HFFc6 (cell line): ENCODE data around the gene VEZF1. TPM values are rescaled to one million over a fixed set of nuclear protein-coding genes. Genes with fewer than 3 reads are reported as not detected.

Source experiments
- DNase-seq: peaks from one replicate; pipeline ENCODE4 v3.0.0-alpha.2; 2018
- H3K27ac Mint-ChIP-seq: 2 replicates; pipeline ENCODE4 v1.8.0; 2020; ENCODE audit warnings: mild to moderate bottlenecking, mixed read lengths
- H3K27me3 Mint-ChIP-seq: 2 replicates; pipeline ENCODE4 v1.8.0; 2021; ENCODE audit warnings: mild to moderate bottlenecking, moderate library complexity, mixed read lengths; ENCODE audit not compliant: insufficient read depth
- H3K36me3 Mint-ChIP-seq: 2 replicates; pipeline ENCODE4 v1.8.0; 2021; ENCODE audit warnings: low read depth, mixed read lengths
- H3K4me1 Mint-ChIP-seq: 2 replicates; pipeline ENCODE4 v1.8.0; 2020; ENCODE audit warnings: low read depth, mixed read lengths
- H3K4me3 Mint-ChIP-seq: 2 replicates; pipeline ENCODE4 v1.8.0; 2020; ENCODE audit warnings: mild to moderate bottlenecking, moderate library complexity, mixed read lengths
- H3K9me3 Mint-ChIP-seq: 2 replicates; pipeline ENCODE4 v1.8.0; 2020; ENCODE audit warnings: mild to moderate bottlenecking, mixed read lengths
- total RNA-seq, 6 experiments: library from RNA; stranded (reverse); fragmentation: NEBNext Ultra II Directional; extraction: Animal tissue kit (Norgen Biotek cat#: 25700); gene quantifications; 2 replicates in 1 of 6; 3 replicates in 5 of 6; pipeline ENCODE4 v1.2.3, GENCODE V29; 2021
- TF ChIP-seq, protein P1 (sequence below): fragments of 200-600 bp; sonication (generic); IDR thresholded peaks from 2 replicates; pipeline ENCODE4 v1.5.0; 2021; ENCODE audit warnings: antibody characterized with exemption, mild to moderate bottlenecking

VEZF1 gene
- total RNA-seq, 6 experiments from 2014 or later = 41.7 to 56.5 (median 51.8) TPM

DNA sequence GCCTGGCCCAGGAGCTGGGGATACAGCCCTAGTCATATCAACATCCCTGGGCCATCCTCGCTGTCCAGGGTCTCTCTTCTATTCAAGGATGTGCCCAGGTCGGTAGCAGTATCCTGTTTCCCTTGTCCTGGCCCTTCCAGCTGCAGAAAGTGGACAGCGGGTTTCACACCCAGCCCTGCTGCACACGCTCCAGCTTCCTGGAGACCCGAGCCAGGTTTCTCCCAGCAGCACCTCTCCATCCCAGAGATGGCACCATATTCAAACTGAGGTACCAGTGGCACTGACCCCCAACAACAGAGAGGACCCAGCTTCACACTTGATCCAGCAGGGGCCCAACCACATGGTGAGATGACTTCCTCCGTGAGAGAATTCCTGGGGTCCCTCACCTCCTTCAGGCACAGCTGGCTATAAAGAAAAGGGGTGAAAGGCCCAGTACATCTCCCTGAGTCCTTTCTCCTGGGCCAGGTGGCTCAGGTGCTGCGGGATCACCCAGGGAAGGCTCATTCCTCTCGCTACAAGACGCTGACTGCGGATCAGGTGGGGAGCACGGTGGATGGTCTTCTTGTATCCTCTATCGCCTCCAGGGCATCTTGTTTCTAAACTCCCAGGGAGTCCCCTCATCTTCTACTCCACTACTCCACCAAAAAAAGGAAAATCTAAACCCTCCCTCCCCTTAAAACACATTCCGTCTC, 34.2 kb downstream of the VEZF1 start:
- no peaks in the 10 kb centered on the region for H3K36me3 Mint-ChIP-seq
- H3K27ac Mint-ChIP-seq = peak overlapping the region; percentile 96
- peak overlapping the region; percentile 87 for H3K4me3 Mint-ChIP-seq
- TF ChIP-seq, protein P1, sequence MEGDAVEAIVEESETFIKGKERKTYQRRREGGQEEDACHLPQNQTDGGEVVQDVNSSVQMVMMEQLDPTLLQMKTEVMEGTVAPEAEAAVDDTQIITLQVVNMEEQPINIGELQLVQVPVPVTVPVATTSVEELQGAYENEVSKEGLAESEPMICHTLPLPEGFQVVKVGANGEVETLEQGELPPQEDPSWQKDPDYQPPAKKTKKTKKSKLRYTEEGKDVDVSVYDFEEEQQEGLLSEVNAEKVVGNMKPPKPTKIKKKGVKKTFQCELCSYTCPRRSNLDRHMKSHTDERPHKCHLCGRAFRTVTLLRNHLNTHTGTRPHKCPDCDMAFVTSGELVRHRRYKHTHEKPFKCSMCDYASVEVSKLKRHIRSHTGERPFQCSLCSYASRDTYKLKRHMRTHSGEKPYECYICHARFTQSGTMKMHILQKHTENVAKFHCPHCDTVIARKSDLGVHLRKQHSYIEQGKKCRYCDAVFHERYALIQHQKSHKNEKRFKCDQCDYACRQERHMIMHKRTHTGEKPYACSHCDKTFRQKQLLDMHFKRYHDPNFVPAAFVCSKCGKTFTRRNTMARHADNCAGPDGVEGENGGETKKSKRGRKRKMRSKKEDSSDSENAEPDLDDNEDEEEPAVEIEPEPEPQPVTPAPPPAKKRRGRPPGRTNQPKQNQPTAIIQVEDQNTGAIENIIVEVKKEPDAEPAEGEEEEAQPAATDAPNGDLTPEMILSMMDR = no peak
- DNase-seq = no peak
- H3K27me3 Mint-ChIP-seq = peaks cover 4% of the 10 kb centered on the region
- no peaks in the 10 kb centered on the region for H3K9me3 Mint-ChIP-seq
- peaks cover 67% of the 10 kb centered on the region for H3K4me1 Mint-ChIP-seq

DNA sequence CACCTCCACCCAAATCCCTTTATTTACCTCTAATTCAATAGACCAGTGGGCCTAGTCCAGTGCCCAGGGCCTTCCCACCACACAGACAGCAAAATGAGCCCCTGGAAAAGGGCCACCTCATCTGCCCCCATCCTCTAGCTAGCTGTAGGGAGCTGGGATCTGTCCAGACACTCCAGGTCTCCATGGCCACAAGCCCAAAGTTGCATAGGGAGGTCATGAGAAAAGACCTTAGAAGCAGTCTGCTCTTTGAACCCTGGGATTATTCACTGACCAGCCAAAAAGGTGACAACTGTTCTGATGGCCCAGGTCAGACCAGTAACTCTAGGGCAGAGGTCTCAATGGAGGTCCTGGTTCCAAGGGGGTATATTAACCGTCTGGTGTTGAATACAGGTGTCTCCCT, 34.8 kb downstream of the VEZF1 start:
- Mint-ChIP-seq H3K4me1 (peaks cover 74% of the 10 kb centered on the region), H3K27ac (peak overlapping the region; percentile 96), H3K9me3 (no peaks in the 10 kb centered on the region), H3K27me3 (peaks cover 8% of the 10 kb centered on the region), H3K4me3 (peak overlapping the region; percentile 87; the same call in 1 of the 2 replicates), H3K36me3 (no peaks in the 10 kb centered on the region; the same call in 1 of the 2 replicates)
- no peak for DNase-seq
- TF ChIP-seq, protein P1 = no peak

DNA sequence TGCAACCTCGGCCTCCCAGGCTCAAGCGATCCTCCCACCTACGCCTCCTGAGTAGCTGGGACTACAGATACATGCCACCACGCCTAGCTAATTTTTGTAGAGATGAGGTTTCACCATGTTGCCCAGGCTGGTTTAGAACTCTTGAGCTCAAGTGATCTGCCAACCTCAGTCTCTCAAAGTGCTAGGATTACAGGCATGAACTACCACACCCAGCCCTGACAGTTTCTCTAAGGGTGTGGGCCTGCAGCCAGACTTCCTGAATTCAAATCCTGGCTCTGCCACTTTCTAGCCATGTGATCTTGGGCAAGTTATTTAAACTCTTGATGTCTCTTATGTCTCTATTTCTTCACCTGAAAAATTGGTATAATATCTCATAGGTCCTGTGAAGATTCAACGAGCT, 38.4 kb downstream of the VEZF1 start:
- Mint-ChIP-seq H3K27ac (peak overlapping the region; percentile 96), H3K4me1 (peaks cover 97% of the 10 kb centered on the region), H3K9me3 (no peaks in the 10 kb centered on the region), H3K36me3 (no peaks in the 10 kb centered on the region; the same call in 1 of the 2 replicates), H3K27me3 (peaks cover 5% of the 10 kb centered on the region), H3K4me3 (peak overlapping the region; percentile 88)
- TF ChIP-seq, protein P1 = no peak
- peak; percentile 10 for DNase-seq

- Mint-ChIP-seq H3K4me1 (peaks cover 96% of the 10 kb centered on the region), H3K27me3 (peaks cover 5% of the 10 kb centered on the region), H3K27ac (peak overlapping the region; percentile 96), H3K4me3 (peak overlapping the region; percentile 88), H3K36me3 (no peaks in the 10 kb centered on the region; the same call in 1 of the 2 replicates), H3K9me3 (no peaks in the 10 kb centered on the region)
- peak; percentile 99 for DNase-seq
- TF ChIP-seq, protein P1 = peak; percentile 47; the same call in 1 of the 2 replicates
Observed at GRCh38 chr17:57948555-57949420, 39.3 kb downstream of the VEZF1 start.

- TF ChIP-seq, protein P1 = no peak
- Mint-ChIP-seq H3K4me1 (peaks cover 96% of the 10 kb centered on the region), H3K9me3 (no peaks in the 10 kb centered on the region), H3K4me3 (peak overlapping the region; percentile 88), H3K36me3 (peaks cover under 1% of the 10 kb centered on the region; the same call in 1 of the 2 replicates), H3K27me3 (peaks cover 5% of the 10 kb centered on the region), H3K27ac (peak overlapping the region; percentile 96)
- no peak for DNase-seq
Observed at GRCh38 chr17:57948169-57948554, 39.9 kb downstream of the VEZF1 start.
